Activated CD8-positive, alpha-beta memory T cell treated with anti-CD3 and anti-CD28 coated beads, Interleukin-2, amount 50 U/mL, for 1 hour (primary cell): ENCODE data around the gene DDX42.
"Not testable (repeated sequence)": the region's sequence is repeated elsewhere in the genome, so short reads cannot be mapped to it uniquely, and the experiment has no call there.

Source experiments
- DNase-seq: peaks from one replicate; pipeline ENCODE4 v3.0.0-alpha.2; 2020; ENCODE audit errors: extremely low read depth

Gene DDX42

GRCh38 chr17:63838631-63839171 lies 64.7 kb downstream of the DDX42 start:
- DNase-seq = no peak

- DNase-seq = no peak
Observed at GRCh38 chr17:63840591-63841349, 66.8 kb downstream of the DDX42 start.

DNA sequence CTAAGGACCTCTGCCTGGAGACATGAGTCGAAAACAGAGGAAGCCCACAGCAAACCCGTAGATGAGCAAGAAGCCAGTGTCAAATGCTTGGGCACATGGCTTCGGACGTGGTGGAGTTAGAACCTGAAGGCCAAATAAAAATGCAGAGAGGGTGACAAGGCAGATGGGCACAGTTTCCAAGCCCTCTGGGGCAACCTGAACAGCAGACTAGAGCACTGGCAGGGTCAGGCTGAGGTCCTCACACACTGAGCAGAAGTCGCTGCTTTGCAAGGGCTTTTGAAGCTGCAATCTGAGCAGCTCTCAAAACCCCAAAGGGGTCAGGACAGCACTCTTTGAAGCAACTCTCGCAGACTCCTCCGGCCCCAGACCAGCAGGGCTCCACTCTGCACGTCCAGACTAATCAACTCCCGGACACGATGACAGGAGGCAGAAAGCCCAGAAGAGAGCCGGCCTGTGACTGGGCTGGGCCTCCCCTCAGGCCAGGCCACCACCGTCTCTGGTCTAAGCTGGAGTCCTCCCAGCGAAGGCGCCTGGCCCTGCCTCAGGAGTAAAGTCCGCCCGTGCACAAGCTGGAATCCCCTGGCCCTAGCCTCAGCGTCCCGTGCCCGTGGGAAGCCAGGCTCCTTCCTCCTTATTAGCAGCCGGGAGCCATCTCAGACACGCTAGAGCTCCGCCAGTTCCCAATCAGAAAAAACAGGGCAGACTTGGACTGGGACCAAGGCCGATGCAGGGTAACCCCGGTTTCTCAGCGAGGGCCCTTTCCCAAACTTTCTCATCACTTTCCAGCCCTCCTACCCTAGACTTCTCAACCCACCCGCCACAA lies 67.6 kb downstream of the DDX42 start:
- no peak for DNase-seq

DNA sequence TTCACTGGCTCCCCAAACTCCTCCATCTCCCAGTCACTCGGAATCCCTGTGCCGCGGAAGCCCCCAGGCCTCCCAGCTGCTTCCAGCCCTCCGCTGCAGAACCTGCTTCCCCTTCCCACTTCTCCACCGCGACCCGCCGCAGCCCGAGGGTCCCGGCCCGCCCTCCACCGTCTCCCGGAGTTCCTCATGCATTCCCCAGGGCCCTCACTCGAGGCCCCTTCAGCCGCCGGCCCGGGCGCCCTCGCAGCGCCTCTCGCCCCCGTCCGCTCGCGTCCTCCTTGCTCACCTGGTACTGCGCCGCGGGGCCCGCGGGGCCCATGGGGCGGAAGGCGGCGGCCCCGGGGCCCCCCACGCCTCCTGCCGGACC lies 68.2 kb downstream of the DDX42 start:
- no peak for DNase-seq

DNA sequence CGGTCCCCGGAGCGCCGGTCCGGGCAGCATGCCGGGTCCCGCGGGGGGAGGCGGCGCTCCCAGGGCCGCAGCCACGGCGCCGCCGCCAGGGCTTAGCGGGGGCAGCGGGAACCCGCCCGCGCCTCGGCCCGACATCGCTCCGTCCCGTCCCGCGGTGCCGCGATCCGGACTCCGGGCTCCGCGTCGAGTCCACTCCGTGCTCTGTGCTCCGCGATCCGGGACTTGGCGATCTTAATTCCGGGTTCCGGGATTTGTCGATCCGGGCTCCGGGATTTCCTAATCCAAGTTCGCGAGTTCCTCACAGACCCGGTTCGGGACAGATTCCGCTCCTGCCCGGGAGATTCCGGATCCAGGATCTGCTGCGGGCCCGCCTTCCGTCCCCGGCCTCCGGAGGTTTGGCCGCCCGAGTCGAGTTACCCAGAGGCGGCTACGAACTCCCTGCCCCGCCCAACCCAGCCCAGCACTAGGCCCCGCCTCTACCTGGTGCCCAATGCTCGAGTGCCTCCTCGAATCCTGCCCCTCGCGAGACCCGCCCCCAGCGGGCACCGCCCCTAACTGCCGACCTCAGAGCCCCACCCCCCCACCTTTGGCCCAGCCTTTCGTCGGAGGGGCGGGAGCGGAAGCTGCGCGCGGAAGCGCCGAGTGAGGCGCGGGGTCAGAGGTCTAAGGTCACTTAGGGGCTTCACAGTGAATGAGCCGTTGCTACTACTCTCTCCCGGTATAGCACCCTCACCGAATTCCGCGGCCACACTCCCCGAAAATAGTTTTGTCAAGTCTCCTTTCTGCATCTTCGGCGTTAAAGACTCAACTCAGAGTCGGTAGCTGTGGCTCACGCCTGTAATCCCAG lies 68.8 kb downstream of the DDX42 start, which contains the start of gene SMARCD2:
Gene SMARCD2, minus strand, starts transcription at position 146 of the 847 bp plus-strand sequence. Its CDS starts 11 bp downstream, at position 135.
- peak; percentile 97 for DNase-seq

DNA sequence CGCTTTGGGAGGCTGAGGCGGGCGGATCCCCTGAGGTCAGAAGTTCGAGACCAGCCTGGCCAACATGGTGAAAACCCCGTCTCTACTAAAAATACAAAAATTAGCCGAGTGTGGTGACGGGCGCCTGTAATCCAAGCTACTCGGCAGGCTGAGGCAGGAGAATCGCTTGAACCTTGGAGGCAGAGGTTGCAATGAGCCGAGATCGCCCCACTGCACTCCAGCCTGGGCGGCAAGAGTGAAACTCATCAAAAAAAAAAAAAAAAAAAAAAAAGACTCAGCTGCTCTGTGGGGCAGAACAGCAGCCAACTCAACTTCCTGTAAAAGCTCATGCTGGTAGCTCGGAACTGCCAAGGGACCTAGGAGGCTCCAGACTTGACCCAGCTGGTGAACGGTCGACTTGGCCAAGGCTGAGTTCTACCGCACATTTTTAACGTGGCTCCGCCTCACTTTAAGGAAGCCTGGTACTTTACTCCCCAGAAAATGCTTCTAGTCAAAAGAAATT lies 69.5 kb downstream of the DDX42 start:
- not testable (repeated sequence) for DNase-seq

DNA sequence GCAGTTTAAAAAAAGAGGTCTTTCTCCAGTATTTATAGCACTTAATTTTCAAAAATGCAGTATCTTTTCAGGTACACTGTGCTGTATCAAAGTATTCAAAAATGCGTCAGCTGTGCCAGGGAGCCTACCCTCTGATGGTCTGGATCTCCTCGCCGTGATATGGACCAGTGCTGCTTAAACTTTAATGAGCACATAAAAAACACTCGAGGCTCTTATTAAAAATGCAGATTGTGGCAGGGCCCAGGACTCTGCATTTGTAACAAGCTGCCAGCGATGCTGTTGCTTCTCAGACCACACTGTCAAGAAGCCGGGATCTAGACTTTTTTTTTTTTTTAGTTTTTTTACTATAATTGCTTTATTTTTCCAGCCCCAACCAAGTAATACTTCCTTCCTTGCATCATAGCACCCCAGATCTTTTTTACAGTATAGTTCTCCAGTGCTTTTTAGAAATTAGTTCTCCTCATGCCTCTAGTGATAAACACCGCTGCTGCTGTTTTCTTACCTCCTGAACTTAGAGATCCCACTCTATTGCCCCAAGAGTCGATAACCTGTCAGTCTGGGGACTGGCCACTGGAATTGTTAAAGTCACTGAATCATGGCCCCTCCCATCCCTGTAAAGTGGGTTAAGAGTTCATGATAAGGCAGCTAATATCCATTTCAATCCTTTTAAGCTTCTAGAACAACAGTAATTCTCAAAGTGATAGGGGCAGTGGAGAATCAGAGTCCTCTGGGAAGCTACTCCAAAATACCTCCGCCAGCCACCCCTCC lies 70.1 kb downstream of the DDX42 start:
- DNase-seq = no peak

DNA sequence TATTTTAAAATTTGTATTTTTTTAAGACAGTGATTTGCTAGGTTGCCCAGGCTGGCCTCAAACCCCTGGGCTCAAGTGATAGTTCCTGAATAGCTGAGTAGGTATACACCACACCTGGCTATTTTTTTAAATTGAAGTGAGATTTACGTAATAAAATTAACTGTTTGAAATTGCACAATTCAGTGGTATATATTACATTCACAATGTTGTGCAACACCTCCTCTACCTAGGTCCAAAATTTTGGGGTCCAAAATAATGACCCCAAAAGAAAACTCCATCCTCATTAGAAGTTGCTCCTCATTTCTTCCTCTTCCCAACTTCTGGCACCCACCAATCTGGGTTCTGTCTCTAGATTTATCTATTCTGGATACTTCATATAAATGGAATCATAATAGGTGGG lies 71.5 kb downstream of the DDX42 start:
- no peak for DNase-seq

DNA sequence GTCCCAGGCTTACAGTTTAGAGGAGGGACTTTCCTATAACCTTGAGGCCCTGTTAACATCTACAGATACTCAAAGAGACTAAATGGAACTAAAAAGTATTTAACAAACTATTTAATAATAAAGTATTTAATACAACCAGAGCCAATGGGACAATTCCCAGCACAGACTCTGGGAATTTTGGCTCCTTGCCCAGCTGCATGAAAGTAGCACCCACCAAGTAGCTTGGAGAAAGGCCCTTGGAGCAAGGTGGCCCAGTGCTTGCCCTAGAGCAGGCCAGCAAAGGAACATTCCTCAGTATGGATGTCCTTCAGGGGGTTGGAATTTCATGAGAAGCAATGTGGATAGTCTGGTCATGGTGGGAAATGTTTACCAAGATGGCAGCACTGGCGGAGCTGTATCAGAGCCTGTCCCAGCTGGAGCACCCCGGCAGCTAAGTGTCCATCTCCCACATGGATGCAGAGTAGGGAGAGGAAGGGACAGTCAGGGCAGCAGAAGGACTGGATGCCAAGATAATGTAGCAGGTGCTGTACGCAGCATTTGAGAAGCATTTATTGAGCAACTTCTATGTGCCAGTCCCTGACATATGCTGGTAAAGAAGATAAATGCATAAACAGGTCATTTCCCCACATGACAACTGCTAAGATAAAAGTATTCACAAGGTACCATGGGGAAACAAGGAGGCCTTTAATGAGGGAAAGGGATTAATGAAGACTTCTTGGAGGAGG lies 73.7 kb downstream of the DDX42 start:
- no peak for DNase-seq

DNA sequence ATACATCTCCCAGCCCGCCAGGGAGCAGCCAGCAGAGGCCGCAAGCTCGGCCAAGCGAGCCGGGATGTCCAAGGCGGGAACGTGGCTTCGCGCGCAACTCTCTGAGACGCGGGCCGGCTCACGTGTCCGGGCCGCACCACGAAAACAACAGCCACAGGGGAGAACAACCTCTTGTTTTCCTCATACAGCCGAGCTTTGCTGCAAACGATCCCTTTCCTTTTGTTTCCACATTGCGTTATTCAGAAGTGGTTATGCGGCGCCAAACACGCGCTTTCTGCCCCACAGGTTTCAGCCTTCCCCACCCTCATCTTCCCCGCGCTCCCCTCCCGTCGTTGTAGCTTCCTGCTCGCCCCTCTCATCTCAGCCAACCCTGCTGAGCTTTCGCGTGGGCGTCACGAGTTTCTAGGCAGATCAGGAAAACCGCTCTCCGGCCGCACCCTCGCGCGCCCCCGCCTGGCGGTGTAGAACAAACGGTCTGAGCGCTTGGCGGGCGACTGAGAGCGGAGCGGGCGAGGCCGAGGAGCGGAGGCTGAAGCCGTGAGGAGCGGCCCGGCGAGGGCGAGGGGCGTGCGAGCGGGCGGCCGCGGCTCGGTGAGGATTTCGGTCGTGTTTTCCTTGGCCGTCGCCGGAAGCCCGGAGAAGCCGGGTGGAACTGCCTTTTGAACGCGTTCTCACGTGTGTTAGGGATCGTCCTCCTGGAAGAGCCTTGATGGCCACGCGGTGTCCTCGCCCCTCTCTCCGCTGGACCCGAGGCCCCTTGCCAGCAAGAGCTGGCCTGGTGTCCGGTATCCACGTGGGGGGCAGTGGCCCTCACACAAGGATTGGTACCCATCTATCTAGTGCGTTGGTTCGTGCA lies 75.1 kb downstream of the DDX42 start:
- DNase-seq = peak; percentile 82

- no peak for DNase-seq
Observed at GRCh38 chr17:63850401-63850800, 76.4 kb downstream of the DDX42 start.

- no peak for DNase-seq
Observed at GRCh38 chr17:63853260-63853659, 79.3 kb downstream of the DDX42 start.

DNA sequence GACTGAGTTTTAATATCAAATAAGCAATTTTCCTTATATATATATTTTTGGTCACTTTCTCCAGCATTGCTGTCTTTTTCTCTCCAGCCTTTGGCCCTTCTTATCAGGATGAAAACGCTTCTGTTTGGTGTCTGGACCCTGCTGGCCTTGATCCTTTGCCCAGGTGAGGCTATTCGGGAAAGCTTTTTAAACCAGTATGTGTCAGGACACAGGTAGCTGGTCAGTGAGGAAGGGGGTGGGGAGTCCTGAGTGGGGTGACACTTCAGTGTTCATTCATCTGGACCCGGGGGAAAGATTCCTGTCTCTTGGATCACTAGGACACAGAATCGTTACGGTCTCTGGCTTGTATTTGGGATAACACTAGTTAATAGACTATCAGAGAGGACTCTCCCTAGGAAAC lies 80.7 kb downstream of the DDX42 start:
- DNase-seq = no peak

GRCh38 chr17:63855185-63855584 lies 81.2 kb downstream of the DDX42 start:
- no peak for DNase-seq

DNA sequence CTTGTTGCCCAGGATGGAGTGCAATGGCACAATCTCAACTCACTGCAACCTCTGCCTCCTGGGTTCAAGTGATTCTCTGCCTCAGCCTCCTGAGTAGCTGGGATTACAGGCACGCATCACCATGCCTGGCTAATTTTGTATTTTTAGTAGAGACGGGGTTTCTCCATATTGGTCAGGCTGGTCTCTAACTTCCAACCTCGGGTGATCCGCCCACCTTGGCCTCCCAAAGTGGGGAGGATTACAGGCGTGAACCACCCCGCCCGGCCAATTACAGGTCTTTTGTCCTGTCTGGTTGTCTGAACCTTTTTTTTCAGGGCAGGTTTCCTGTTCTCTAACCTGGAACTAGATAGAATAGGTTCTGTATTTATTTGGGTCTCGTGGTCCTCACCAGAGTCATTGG lies 82.5 kb downstream of the DDX42 start:
- DNase-seq = not testable (repeated sequence)

DNA sequence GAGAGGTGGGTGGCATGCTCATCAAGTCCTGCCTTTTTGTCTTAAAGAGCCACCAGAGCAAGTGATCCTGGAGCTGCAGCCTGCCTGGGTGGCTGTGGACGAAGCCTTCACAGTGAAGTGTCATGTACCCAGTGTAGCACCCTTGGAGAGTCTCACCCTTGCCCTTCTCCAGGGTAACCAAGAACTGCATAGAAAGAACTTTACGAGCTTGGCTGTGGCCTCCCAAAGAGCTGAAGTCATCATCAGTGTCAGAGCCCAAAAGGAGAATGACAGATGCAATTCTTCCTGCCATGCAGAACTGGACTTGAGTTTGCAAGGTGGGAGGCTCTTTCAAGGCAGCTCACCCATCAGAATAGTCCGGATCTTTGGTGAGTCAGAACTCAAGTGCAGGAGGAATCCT lies 85.3 kb downstream of the DDX42 start:
- DNase-seq = no peak

- not testable (repeated sequence) for DNase-seq
Observed at GRCh38 chr17:63866625-63867024, 92.7 kb downstream of the DDX42 start.
